ENCODE data around the gene HYAL2.

Gene HYAL2

DNA sequence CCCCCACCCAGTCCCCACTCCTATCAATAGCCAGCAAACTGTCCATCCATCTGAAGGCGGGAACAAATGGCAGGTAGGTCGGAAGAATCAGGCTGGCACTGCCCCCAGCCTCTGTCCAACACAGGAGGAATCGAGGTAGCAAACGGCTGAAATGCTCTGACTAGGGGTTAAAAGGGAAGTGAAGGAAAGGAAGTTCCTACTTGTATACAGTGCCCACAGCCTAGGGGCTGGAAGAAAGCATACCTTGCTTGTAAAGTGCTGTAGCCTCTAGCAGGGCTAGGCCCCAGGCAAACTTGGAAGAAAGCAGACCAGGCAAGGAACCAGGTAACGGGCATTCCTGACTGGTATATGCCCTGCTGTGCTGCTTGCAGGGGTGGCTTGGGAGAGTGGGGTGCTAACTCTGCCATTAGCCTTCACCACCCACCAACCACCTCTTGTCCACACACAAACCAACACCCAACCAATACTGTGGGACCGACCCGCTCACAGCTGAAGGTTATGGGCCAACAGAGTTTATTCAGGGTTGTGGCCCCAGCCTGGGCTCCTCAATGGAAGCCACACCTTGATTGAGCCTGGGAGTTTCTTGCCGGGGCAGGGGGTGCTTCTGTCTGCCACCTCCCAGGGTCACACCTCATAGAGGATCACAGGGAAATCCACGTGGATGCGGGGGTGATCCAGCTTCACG, 3.1 kb upstream of the HYAL2 start:
- H3K27ac ChIP-seq (ENCODE audit: low read depth, low read length), result no peak overlapping the region
- peaks cover 12% of the 10 kb centered on the region for H3K4me1 ChIP-seq (ENCODE audit: control insufficient read depth, insufficient read depth, low read length)
- no peaks in the 10 kb centered on the region for H3K27me3 ChIP-seq (ENCODE audit: control insufficient read depth, insufficient read depth, low read length)
- H3K9ac ChIP-seq (ENCODE audit: low read depth, low read length), result no peak overlapping the region
- H3K9me3 ChIP-seq (ENCODE audit: control insufficient read depth, insufficient read depth, low read length), result no peaks in the 10 kb centered on the region
- H3K36me3 ChIP-seq (ENCODE audit: control insufficient read depth, insufficient read depth, low read length), result peaks cover 26% of the 10 kb centered on the region
- no peak overlapping the region for H3K4me3 ChIP-seq (ENCODE audit: low read depth, low read length)

GRCh38 chr3:50325113-50325480, 2.6 kb upstream of the HYAL2 start:
- Histone ChIP-seq H3K4me3 (ENCODE audit: low read depth, low read length) (no peak overlapping the region), H3K36me3 (ENCODE audit: control insufficient read depth, insufficient read depth, low read length) (peaks cover 22% of the 10 kb centered on the region), H3K9me3 (ENCODE audit: control insufficient read depth, insufficient read depth, low read length) (no peaks in the 10 kb centered on the region), H3K4me1 (ENCODE audit: control insufficient read depth, insufficient read depth, low read length) (peaks cover 17% of the 10 kb centered on the region), H3K27me3 (ENCODE audit: control insufficient read depth, insufficient read depth, low read length) (no peaks in the 10 kb centered on the region), H3K27ac (ENCODE audit: low read depth, low read length) (no peak overlapping the region), H3K9ac (ENCODE audit: low read depth, low read length) (no peak overlapping the region)

GRCh38 chr3:50324351-50325112, 2.0 kb upstream of the HYAL2 start:
- no peaks in the 10 kb centered on the region for H3K9me3 ChIP-seq (ENCODE audit: control insufficient read depth, insufficient read depth, low read length)
- H3K36me3 ChIP-seq (ENCODE audit: control insufficient read depth, insufficient read depth, low read length), result peaks cover 22% of the 10 kb centered on the region
- H3K4me1 ChIP-seq (ENCODE audit: control insufficient read depth, insufficient read depth, low read length), result peaks cover 19% of the 10 kb centered on the region
- no peak overlapping the region for H3K4me3 ChIP-seq (ENCODE audit: low read depth, low read length)
- no peaks in the 10 kb centered on the region for H3K27me3 ChIP-seq (ENCODE audit: control insufficient read depth, insufficient read depth, low read length)
- H3K9ac ChIP-seq (ENCODE audit: low read depth, low read length), result no peak overlapping the region
- peak overlapping the region; percentile 9 for H3K27ac ChIP-seq (ENCODE audit: low read depth, low read length)

DNA sequence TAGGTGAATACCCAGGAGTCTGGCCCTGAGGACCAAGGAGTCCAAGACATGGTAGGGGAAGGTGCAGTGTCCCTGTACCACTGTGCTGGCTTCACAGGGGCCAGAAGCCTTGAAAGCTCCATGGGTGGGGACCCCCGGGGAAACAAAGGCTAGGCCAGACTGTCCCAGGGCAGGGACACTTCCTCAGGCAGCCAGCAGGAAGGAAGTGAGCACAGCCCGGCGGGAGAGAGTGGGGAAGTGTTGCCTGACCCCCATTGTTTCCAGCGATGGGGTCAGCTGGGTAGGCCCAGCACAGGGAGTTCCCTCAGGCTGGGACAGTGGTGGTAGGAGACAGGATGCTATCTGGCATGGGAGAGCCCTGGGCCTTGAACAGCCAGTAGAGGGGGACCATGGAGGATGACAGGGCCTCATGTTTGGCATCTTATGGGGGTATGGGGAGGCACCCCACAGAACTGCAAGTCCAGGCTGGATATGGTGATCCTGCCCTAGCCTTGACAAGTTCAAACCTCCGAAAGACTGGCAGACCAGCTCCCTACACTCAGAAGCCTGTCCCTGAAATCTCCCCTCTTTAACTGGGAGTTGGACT, 1.2 kb upstream of the HYAL2 start:
- Histone ChIP-seq H3K27me3 (ENCODE audit: control insufficient read depth, insufficient read depth, low read length) (no peaks in the 10 kb centered on the region), H3K9ac (ENCODE audit: low read depth, low read length) (no peak overlapping the region), H3K9me3 (ENCODE audit: control insufficient read depth, insufficient read depth, low read length) (no peaks in the 10 kb centered on the region), H3K27ac (ENCODE audit: low read depth, low read length) (no peak overlapping the region), H3K4me3 (ENCODE audit: low read depth, low read length) (no peak overlapping the region), H3K36me3 (ENCODE audit: control insufficient read depth, insufficient read depth, low read length) (peaks cover 26% of the 10 kb centered on the region), H3K4me1 (ENCODE audit: control insufficient read depth, insufficient read depth, low read length) (peaks cover 19% of the 10 kb centered on the region)

DNA sequence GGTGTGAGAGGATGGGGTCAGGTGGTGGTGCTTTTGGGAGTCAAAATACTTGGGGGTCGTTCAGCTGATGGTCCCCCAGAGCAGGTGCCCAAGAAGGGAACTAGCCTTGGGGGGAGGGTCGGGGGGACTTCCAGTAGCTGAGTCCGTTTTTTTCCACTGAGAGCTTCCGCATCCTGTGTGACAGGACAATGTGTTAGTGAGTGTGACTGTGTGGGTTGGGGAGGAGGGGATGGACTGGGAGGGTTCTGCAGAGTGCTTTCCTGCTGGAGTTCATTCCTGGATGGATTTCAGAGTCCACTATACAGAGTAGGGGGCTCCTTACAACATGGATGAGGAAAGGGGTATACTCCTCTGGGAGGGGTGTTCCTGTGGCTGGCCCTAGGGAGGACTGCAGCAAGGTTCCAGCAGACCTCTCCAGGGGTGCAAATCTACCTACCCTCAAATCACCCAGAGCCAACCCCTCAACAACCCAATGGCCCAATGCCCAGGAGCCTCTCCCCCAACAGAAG, 601 bp upstream of the HYAL2 start:
- Histone ChIP-seq H3K9ac (ENCODE audit: low read depth, low read length) (no peak overlapping the region), H3K4me3 (ENCODE audit: low read depth, low read length) (peak overlapping the region; percentile 97), H3K9me3 (ENCODE audit: control insufficient read depth, insufficient read depth, low read length) (no peaks in the 10 kb centered on the region), H3K27me3 (ENCODE audit: control insufficient read depth, insufficient read depth, low read length) (no peaks in the 10 kb centered on the region), H3K36me3 (ENCODE audit: control insufficient read depth, insufficient read depth, low read length) (peaks cover 32% of the 10 kb centered on the region), H3K27ac (ENCODE audit: low read depth, low read length) (no peak overlapping the region), H3K4me1 (ENCODE audit: control insufficient read depth, insufficient read depth, low read length) (peaks cover 17% of the 10 kb centered on the region)

DNA sequence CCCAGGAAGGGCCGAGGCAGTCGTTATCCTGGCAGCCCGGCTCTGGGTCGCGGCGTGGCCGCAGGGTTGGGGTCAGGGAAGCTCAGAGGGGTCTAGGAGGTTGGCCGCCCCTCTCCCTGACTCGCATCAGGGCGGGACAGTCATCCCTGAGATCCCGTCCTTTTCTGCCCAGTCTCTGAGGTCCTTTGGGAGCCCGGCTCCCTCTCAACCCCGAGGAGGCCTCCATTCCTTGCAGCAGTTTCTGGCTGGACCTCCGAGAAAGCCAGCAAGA, 495 bp downstream of the HYAL2 start:
- Histone ChIP-seq H3K9ac (ENCODE audit: low read depth, low read length) (peak overlapping the region; percentile 51), H3K9me3 (ENCODE audit: control insufficient read depth, insufficient read depth, low read length) (no peaks in the 10 kb centered on the region), H3K27ac (ENCODE audit: low read depth, low read length) (peak overlapping the region; percentile 99), H3K4me1 (ENCODE audit: control insufficient read depth, insufficient read depth, low read length) (peaks cover 17% of the 10 kb centered on the region), H3K27me3 (ENCODE audit: control insufficient read depth, insufficient read depth, low read length) (no peaks in the 10 kb centered on the region), H3K36me3 (ENCODE audit: control insufficient read depth, insufficient read depth, low read length) (peaks cover 43% of the 10 kb centered on the region), H3K4me3 (ENCODE audit: low read depth, low read length) (peak overlapping the region; percentile 97)

DNA sequence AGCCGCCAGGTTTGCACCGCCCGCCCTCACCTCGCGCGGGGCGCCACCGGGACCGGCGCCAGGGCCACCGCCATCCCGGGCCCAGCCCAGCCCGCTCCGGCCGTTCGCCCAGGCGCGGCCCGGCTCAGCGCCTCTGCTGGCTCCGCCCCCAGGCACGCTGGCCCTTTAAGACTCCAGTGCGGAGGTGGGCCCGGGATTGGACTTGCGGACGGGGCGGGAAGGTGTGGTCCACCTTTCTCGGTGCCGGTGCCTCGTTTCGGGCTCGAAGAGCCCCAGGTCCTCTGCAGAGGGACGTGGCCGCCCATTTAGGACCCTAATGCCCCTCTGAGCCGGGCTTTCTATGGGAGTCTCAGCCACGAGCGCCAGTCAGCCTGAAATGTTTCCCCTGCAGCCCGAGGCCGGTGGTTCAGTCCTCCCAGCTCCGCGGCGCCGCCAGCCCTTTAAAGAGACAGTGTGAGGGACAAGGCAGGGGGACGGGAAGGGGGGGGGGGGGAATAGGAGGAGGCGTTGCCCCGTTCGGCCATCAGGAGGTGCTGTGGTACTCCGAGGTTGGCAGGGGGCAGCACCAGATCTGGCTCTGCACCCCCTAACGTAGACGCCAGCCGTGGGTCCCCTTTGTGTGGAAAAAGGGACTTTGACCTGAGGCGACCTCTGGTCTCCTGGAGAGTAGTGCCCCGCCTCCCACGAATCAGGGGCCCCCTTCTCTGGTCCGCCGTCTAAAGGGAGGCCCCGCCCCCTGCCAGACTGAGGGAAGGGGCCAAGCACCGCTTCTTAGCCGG, 1.0 kb downstream of the HYAL2 start:
- peak overlapping the region; percentile 99 for H3K27ac ChIP-seq (ENCODE audit: low read depth, low read length)
- H3K4me1 ChIP-seq (ENCODE audit: control insufficient read depth, insufficient read depth, low read length), result peaks cover 17% of the 10 kb centered on the region
- H3K27me3 ChIP-seq (ENCODE audit: control insufficient read depth, insufficient read depth, low read length), result no peaks in the 10 kb centered on the region
- H3K9ac ChIP-seq (ENCODE audit: low read depth, low read length), result peak overlapping the region; percentile 100
- no peaks in the 10 kb centered on the region for H3K9me3 ChIP-seq (ENCODE audit: control insufficient read depth, insufficient read depth, low read length)
- peaks cover 47% of the 10 kb centered on the region for H3K36me3 ChIP-seq (ENCODE audit: control insufficient read depth, insufficient read depth, low read length)
- H3K4me3 ChIP-seq (ENCODE audit: low read depth, low read length), result peak overlapping the region; percentile 97

DNA sequence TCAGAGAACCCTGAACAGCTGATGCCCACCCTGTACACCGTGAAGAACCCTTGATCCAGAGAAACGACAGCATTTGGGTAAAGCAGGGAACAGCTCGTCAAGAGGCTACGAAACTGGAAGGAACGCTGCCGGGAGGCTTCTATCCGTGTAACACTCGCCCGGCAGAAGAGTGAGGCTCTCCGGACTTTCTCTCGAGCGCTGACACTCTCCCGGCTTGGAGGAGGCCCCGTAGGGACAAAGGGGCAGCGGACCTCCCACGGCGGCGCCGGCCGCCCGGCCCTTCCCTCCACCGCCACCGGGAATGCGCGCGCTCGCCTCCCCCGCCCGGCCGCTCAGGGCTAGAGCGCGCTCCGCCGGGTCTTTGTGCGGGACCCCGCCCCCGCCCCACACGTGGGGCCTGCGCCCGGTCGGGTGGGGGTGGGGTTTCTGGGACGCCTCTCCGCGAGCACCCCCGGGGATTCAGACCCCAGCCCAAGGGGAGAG, 1.7 kb downstream of the HYAL2 start:
- H3K27me3 ChIP-seq (ENCODE audit: control insufficient read depth, insufficient read depth, low read length), result no peaks in the 10 kb centered on the region
- peak overlapping the region; percentile 97 for H3K4me3 ChIP-seq (ENCODE audit: low read depth, low read length)
- H3K36me3 ChIP-seq (ENCODE audit: control insufficient read depth, insufficient read depth, low read length), result peaks cover 46% of the 10 kb centered on the region
- peak overlapping the region; percentile 99 for H3K27ac ChIP-seq (ENCODE audit: low read depth, low read length)
- no peaks in the 10 kb centered on the region for H3K9me3 ChIP-seq (ENCODE audit: control insufficient read depth, insufficient read depth, low read length)
- H3K4me1 ChIP-seq (ENCODE audit: control insufficient read depth, insufficient read depth, low read length), result peaks cover 17% of the 10 kb centered on the region
- H3K9ac ChIP-seq (ENCODE audit: low read depth, low read length), result peak overlapping the region; percentile 100

- peaks cover 40% of the 10 kb centered on the region for H3K36me3 ChIP-seq (ENCODE audit: control insufficient read depth, insufficient read depth, low read length)
- H3K4me3 ChIP-seq (ENCODE audit: low read depth, low read length), result peak overlapping the region; percentile 97
- H3K9ac ChIP-seq (ENCODE audit: low read depth, low read length), result no peak overlapping the region
- H3K27me3 ChIP-seq (ENCODE audit: control insufficient read depth, insufficient read depth, low read length), result no peaks in the 10 kb centered on the region
- no peaks in the 10 kb centered on the region for H3K9me3 ChIP-seq (ENCODE audit: control insufficient read depth, insufficient read depth, low read length)
- H3K27ac ChIP-seq (ENCODE audit: low read depth, low read length), result peak overlapping the region; percentile 99
- H3K4me1 ChIP-seq (ENCODE audit: control insufficient read depth, insufficient read depth, low read length), result peaks cover 17% of the 10 kb centered on the region
Observed at GRCh38 chr3:50319894-50320625, 2.5 kb downstream of the HYAL2 start.

DNA sequence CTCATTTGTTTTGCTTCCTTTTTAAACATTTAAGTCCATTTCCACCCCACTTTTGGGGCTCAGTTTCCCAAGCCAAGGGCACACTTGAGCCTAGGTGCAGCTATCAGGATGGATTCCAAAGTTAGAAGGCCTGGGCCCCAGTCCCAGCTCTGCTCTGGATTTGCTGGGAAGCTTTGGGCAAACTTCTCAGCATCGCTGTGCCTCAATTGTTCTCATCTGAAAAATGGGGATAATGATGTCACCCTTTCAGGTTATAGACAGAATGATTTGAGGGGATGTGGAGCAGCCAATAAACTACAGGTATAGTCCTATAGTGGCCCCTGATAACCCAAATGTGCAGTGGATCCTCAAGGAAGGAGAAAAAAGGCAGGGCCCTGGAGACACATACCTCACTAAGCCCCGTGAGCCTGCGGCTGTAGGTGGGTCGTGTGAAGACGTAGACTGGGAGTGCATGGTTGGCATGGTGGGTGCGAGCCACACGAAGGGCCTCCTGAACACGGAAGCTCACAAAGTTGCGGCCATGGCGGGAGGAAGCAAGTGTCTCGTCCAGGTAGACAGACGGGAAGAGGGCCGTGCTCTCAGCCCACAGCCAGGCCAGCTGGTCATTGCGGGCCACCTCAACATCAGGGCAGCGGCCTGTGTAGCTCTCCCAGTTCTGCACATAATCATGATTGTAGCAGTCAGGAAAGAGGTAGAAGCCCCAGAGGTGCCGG, 3.2 kb downstream of the HYAL2 start:
- H3K9me3 ChIP-seq (ENCODE audit: control insufficient read depth, insufficient read depth, low read length), result no peaks in the 10 kb centered on the region

More for the DNA sequence above, 3.2 kb downstream of the HYAL2 start:
- Histone ChIP-seq H3K36me3 (ENCODE audit: control insufficient read depth, insufficient read depth, low read length) (peaks cover 40% of the 10 kb centered on the region), H3K9ac (ENCODE audit: low read depth, low read length) (no peak overlapping the region), H3K27ac (ENCODE audit: low read depth, low read length) (no peak overlapping the region), H3K27me3 (ENCODE audit: control insufficient read depth, insufficient read depth, low read length) (no peaks in the 10 kb centered on the region), H3K4me1 (ENCODE audit: control insufficient read depth, insufficient read depth, low read length) (peaks cover 17% of the 10 kb centered on the region), H3K4me3 (ENCODE audit: low read depth, low read length) (no peak overlapping the region)

Measured in HUES48 (cell line).